ENCODE data around the gene ZSCAN5B. TPM values are rescaled to one million over a fixed set of nuclear protein-coding genes. Genes with fewer than 3 reads are reported as not detected.
"Not testable (repeated sequence)": the region's sequence is repeated elsewhere in the genome, so short reads cannot be mapped to it uniquely, and the experiment has no call there.

Gene ZSCAN5B
- total RNA-seq (not detected), polyA plus RNA-seq (under 1 TPM in 1 of 2 donors, not detected in 1; 0.07 TPM)

DNA sequence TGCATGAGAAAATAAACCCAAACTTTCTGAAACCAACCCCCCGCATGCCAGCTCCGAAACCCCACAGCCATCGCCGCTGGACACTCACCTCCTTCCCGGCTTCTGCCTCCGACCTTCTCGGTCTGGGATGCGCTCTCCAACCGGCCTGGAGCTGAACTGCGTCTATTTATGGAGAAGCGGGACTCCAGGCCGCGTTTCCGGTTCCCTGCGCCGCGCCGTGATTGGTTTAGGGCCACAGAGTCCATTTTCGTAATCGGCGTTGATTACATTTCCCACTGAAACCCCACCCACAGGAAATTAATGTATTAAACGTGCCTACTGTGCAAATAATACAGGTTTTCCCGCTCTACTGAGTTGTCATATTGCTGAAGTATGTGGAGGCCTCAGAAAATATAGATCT, at the start of gene ZSCAN5B:
ZSCAN5B (minus strand) TSS at position 138 of the 400 bp plus-strand sequence. CDS start 4,731 bp downstream, outside the sequence.
- not testable (repeated sequence) for FAIRE-seq
- WGBS, 2 donors = 84 to 86% methylated on average over 23 of the region's 23 CpGs

DNA sequence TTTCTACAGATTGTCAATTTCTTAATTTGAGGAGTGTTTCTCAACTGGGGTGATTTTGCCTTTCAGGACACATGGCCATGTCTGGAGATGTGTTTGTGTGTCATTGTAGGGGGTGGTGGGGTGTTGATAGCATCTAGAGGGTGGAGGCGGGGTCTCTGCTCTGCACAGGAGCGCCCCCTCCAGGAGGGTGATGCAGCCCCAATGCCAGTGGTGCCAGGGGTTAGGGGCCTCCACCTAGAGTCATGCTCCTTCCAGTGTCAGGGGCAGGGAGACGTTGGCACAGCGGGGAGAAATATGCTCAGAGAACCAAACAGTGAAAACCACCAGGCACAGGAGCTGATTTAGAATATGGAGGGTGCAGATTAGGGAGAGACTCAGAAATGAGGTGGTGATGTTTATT, 48.2 kb upstream of the ZSCAN5B start:
- H3K4me1 ChIP-seq; H3K9me3 ChIP-seq; intact Hi-C loops (cut with DNase I); FAIRE-seq; H3K27ac ChIP-seq; DNase-seq; H3K4me3 ChIP-seq; H3K36me3 ChIP-seq; H3K27me3 ChIP-seq; ATAC-seq: not testable (repeated sequence)
- WGBS, 2 donors = 74 to 88% methylated on average over 3 to 4 of the region's 4 CpGs

More for the DNA sequence above, at the start of gene ZSCAN5B:
- H3K36me3 ChIP-seq; DNase-seq; ATAC-seq; H3K27me3 ChIP-seq; H3K27ac ChIP-seq; intact Hi-C loops (cut with DNase I); H3K4me3 ChIP-seq; H3K9me3 ChIP-seq; H3K4me1 ChIP-seq: not testable (repeated sequence)

GRCh38 chr19:56245121-56245740, 47.6 kb upstream of the ZSCAN5B start:
- H3K4me1 ChIP-seq = no peaks in the 10 kb centered on the region
- FAIRE-seq (no peak), DNase-seq (no peak), ATAC-seq (no peak)
- no peaks in the 10 kb centered on the region for H3K27me3 ChIP-seq
- 86 to 93% methylated on average over 7 of the region's 7 CpGs for WGBS, 2 donors
- no peaks in the 10 kb centered on the region for H3K9me3 ChIP-seq
- no peak overlapping the region for H3K27ac ChIP-seq
- H3K4me3 ChIP-seq = no peak overlapping the region
- intact Hi-C loops (cut with DNase I) = no loop called here
- H3K36me3 ChIP-seq = no peaks in the 10 kb centered on the region
- no peak for TF ChIP-seq CTCF (IDR thresholded peaks at IDR 0.05)

DNA sequence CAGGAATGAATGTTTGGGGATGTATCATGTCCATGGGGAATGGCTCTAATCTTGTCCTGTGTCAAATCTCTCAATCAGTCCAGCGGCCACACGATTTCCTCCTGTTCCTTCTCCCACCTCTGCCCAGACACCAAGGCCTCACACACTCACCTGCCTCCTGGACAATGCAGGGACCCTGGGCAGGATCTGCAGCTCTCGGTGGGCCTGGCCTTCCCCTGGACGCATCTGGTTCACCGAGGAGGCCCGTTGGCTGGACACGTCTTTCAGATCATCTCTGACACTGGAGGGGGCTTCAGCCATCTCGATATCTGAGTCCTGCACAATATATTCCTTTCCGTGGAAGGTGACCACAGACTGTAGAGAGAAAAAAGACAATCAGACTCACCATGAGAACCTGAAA, 25.9 kb upstream of the ZSCAN5B start:
- ATAC-seq (no peak), FAIRE-seq (no peak), DNase-seq (no peak)
- 77 to 81% methylated on average over 9 of the region's 9 CpGs for WGBS, 2 donors
- intact Hi-C loops (cut with DNase I) = no loop called here
- no peaks in the 10 kb centered on the region for H3K27me3 ChIP-seq
- no peaks in the 10 kb centered on the region for H3K36me3 ChIP-seq
- no peaks in the 10 kb centered on the region for H3K4me1 ChIP-seq
- no peaks in the 10 kb centered on the region for H3K9me3 ChIP-seq
- H3K27ac ChIP-seq = no peak overlapping the region
- TF ChIP-seq CTCF (IDR thresholded peaks at IDR 0.05) = no peak
- H3K4me3 ChIP-seq = no peak overlapping the region

GRCh38 chr19:56222901-56223300, 25.3 kb upstream of the ZSCAN5B start:
- Histone ChIP-seq H3K36me3 (no peaks in the 10 kb centered on the region), H3K4me3 (no peak overlapping the region), H3K9me3 (no peaks in the 10 kb centered on the region), H3K4me1 (no peaks in the 10 kb centered on the region), H3K27ac (no peak overlapping the region), H3K27me3 (no peaks in the 10 kb centered on the region)
- FAIRE-seq (no peak), DNase-seq (no peak), ATAC-seq (no peak)
- 75 to 82% methylated on average over 6 of the region's 6 CpGs for WGBS, 2 donors
- TF ChIP-seq CTCF (IDR thresholded peaks at IDR 0.05) = no peak
- intact Hi-C loops (cut with DNase I) = no loop called here

GRCh38 chr19:56221851-56222250, 24.3 kb upstream of the ZSCAN5B start:
- no peaks in the 10 kb centered on the region for H3K4me1 ChIP-seq
- H3K36me3 ChIP-seq = no peaks in the 10 kb centered on the region
- no peak for TF ChIP-seq CTCF (IDR thresholded peaks at IDR 0.05)
- no peak overlapping the region for H3K27ac ChIP-seq
- intact Hi-C loops (cut with DNase I) = no loop called here
- H3K4me3 ChIP-seq = no peak overlapping the region
- FAIRE-seq (no peak), DNase-seq (no peak), ATAC-seq (no peak)
- 90 to 92% methylated on average over 14 of the region's 14 CpGs for WGBS, 2 donors
- no peaks in the 10 kb centered on the region for H3K27me3 ChIP-seq
- no peaks in the 10 kb centered on the region for H3K9me3 ChIP-seq

GRCh38 chr19:56221442-56221841, 23.9 kb upstream of the ZSCAN5B start:
- intact Hi-C loops (cut with DNase I); H3K27ac ChIP-seq; H3K4me1 ChIP-seq; H3K27me3 ChIP-seq; FAIRE-seq; H3K9me3 ChIP-seq; H3K36me3 ChIP-seq; H3K4me3 ChIP-seq; DNase-seq: not testable (repeated sequence)
- whole genome bisulfite sequencing, 2 donors = 59 to 61% methylated on average over 9 of the region's 9 CpGs
- ATAC-seq = peak in 1 of 4 donors; percentile 42
